OCI-LY1 (cell line): ENCODE data around the gene TPR.

Experiments used
- H2AFZ ChIP-seq: fragments of 200-600 bp; sonication (generic), shearing (Covaris generic); 2 replicates; pipeline ENCODE4 v1.6.0; 2014; ENCODE audit warnings: antibody characterized with exemption, mild to moderate bottlenecking, low read length
- H3F3A ChIP-seq: fragments of 200-600 bp; sonication (generic), shearing (Covaris generic); 2 replicates; pipeline ENCODE4 v1.6.0; 2014; ENCODE audit warnings: mild to moderate bottlenecking, antibody characterized with exemption, low read length, moderate library complexity; ENCODE audit not compliant: insufficient read depth
- H3K27ac ChIP-seq: fragments of 200-600 bp; sonication (generic); 2 replicates; pipeline ENCODE4 v1.5.1; 2014; ENCODE audit warnings: low read length, mixed run types, mild to moderate bottlenecking, low read depth; ENCODE audit not compliant: poor library complexity, severe bottlenecking
- H3K27me3 ChIP-seq: fragments of 200-600 bp; sonication (generic); 2 replicates; pipeline ENCODE4 v1.6.0; 2014; ENCODE audit warnings: antibody characterized with exemption, mild to moderate bottlenecking, low read length, moderate library complexity; ENCODE audit not compliant: insufficient read depth
- H3K36me3 ChIP-seq: fragments of 200-600 bp; sonication (generic); 2 replicates; pipeline ENCODE4 v1.6.1; 2014; ENCODE audit warnings: mild to moderate bottlenecking, antibody characterized with exemption, low read length, moderate library complexity, mixed read lengths; ENCODE audit not compliant: insufficient read depth
- H3K4me1 ChIP-seq: fragments of 200-600 bp; sonication (generic); 2 replicates; pipeline ENCODE4 v1.5.1; 2014; ENCODE audit warnings: mild to moderate bottlenecking, low read length, moderate library complexity; ENCODE audit not compliant: insufficient read depth, severe bottlenecking
- H3K4me2 ChIP-seq: fragments of 200-600 bp; sonication (generic), shearing (Covaris generic); 2 replicates; pipeline ENCODE4 v1.6.1; 2014; ENCODE audit warnings: low read length
- H3K4me3 ChIP-seq: fragments of 200-600 bp; sonication (generic); 2 replicates; pipeline ENCODE4 v1.5.1; 2014; ENCODE audit warnings: low read length, low read depth, mild to moderate bottlenecking, mixed read lengths; ENCODE audit not compliant: poor library complexity, severe bottlenecking
- H3K79me2 ChIP-seq: fragments of 200-600 bp; shearing (Covaris generic); 2 replicates; pipeline ENCODE4 v1.6.1; 2016; ENCODE audit warnings: mixed run types, low read length, mixed read lengths; ENCODE audit not compliant: insufficient read depth
- H3K9ac ChIP-seq: fragments of 200-600 bp; sonication (generic), shearing (Covaris generic); 2 replicates; pipeline ENCODE4 v1.6.1; 2014; ENCODE audit warnings: mild to moderate bottlenecking, low read length, mixed read lengths
- H3K9me2 ChIP-seq: fragments of 200-600 bp; sonication (generic), shearing (Covaris generic); 2 replicates; pipeline ENCODE4 v1.6.1; 2014; ENCODE audit warnings: low read depth, mild to moderate bottlenecking, low read length, mixed read lengths
- H3K9me3 ChIP-seq: fragments of 200-600 bp; shearing (Covaris generic); 2 replicates; pipeline ENCODE4 v1.6.1; 2014; ENCODE audit warnings: low read length, mixed read lengths
- H4K20me1 ChIP-seq: fragments of 200-600 bp; sonication (generic), shearing (Covaris generic); 2 replicates; pipeline ENCODE4 v1.6.0; 2016; ENCODE audit warnings: mild to moderate bottlenecking, low read length; ENCODE audit not compliant: insufficient read depth
- EZH2 ChIP-seq: fragments of 200-600 bp; sonication (generic), shearing (Covaris generic); IDR thresholded peaks from 2 replicates; pipeline ENCODE4 v1.8.0; 2017; ENCODE audit warnings: borderline replicate concordance, mixed run types, mild to moderate bottlenecking, antibody characterized with exemption, low read length, moderate library complexity, mixed read lengths
- TF ChIP-seq, protein P1 (sequence below): fragments of 200-600 bp; sonication (generic), shearing (Covaris generic); IDR thresholded peaks from 2 replicates; pipeline ENCODE4 v1.5.1; 2017; ENCODE audit warnings: mild to moderate bottlenecking, antibody characterized with exemption, low read length, moderate library complexity, mixed read lengths

TPR gene

GRCh38 chr1:186291271-186291670 lies 83.8 kb downstream of the TPR start:
- Histone ChIP-seq H2AFZ (no peak overlapping the region), H3K9ac (no peak overlapping the region), H4K20me1 (no peaks in the 10 kb centered on the region), H3K4me2 (no peak overlapping the region), H3K4me3 (no peak overlapping the region), H3K79me2 (no peaks in the 10 kb centered on the region), H3K27me3 (no peaks in the 10 kb centered on the region), H3K9me2 (no peaks in the 10 kb centered on the region), H3F3A (no peaks in the 10 kb centered on the region), H3K36me3 (no peaks in the 10 kb centered on the region), H3K9me3 (no peaks in the 10 kb centered on the region), H3K4me1 (peaks cover 5% of the 10 kb centered on the region), H3K27ac (no peak overlapping the region)
- TF ChIP-seq EZH2 = no peak
- TF ChIP-seq, protein P1, sequence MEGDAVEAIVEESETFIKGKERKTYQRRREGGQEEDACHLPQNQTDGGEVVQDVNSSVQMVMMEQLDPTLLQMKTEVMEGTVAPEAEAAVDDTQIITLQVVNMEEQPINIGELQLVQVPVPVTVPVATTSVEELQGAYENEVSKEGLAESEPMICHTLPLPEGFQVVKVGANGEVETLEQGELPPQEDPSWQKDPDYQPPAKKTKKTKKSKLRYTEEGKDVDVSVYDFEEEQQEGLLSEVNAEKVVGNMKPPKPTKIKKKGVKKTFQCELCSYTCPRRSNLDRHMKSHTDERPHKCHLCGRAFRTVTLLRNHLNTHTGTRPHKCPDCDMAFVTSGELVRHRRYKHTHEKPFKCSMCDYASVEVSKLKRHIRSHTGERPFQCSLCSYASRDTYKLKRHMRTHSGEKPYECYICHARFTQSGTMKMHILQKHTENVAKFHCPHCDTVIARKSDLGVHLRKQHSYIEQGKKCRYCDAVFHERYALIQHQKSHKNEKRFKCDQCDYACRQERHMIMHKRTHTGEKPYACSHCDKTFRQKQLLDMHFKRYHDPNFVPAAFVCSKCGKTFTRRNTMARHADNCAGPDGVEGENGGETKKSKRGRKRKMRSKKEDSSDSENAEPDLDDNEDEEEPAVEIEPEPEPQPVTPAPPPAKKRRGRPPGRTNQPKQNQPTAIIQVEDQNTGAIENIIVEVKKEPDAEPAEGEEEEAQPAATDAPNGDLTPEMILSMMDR = no peak

DNA sequence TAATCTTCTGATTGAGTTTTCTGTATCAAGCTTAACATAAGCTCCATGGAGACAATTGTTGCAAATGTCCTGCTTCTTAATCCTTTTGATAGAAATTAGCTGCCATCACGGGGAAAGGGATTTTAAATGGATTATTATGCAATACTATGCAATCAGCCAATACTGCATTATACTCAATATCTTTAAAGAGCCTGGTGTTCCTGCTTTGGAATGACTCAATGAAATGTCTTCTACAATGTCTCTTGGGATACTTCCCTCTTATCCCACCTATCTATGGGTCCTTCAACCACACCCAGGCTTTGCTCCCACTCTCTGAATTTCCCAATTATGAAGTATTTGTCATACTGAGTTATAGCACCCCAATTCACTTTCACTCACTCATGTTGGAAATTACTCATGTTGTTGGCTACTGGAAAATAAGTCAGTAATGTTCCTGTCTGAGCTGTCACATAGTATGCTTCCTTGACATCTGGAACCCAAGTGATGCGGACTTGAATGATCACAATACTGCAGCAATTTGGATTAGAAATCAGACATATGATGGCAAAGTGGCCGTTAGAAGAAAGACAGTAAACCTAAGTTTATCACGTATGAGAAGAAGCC lies 85.0 kb downstream of the TPR start:
- H3K9ac ChIP-seq = no peak overlapping the region
- no peaks in the 10 kb centered on the region for H3K9me2 ChIP-seq
- no peak overlapping the region for H2AFZ ChIP-seq
- H3K4me1 ChIP-seq = peaks cover 5% of the 10 kb centered on the region
- H3K27me3 ChIP-seq = no peaks in the 10 kb centered on the region
- H3K4me2 ChIP-seq = no peak overlapping the region
- no peaks in the 10 kb centered on the region for H3K9me3 ChIP-seq
- H3K27ac ChIP-seq = no peak overlapping the region
- no peaks in the 10 kb centered on the region for H3K36me3 ChIP-seq
- no peaks in the 10 kb centered on the region for H3K79me2 ChIP-seq
- TF ChIP-seq EZH2 = no peak
- TF ChIP-seq, protein P1 = no peak
- H3F3A ChIP-seq = no peaks in the 10 kb centered on the region
- H3K4me3 ChIP-seq = no peak overlapping the region
- no peaks in the 10 kb centered on the region for H4K20me1 ChIP-seq

GRCh38 chr1:186286615-186287315 lies 88.3 kb downstream of the TPR start:
- no peak for TF ChIP-seq EZH2
- TF ChIP-seq, protein P1 = no peak
- Histone ChIP-seq H3K4me3 (no peak overlapping the region), H3K79me2 (no peaks in the 10 kb centered on the region), H3K36me3 (no peaks in the 10 kb centered on the region), H3K9me2 (no peaks in the 10 kb centered on the region), H4K20me1 (no peaks in the 10 kb centered on the region), H3K4me1 (peaks cover 5% of the 10 kb centered on the region), H3K27ac (no peak overlapping the region), H3K4me2 (no peak overlapping the region), H3K9me3 (no peaks in the 10 kb centered on the region), H2AFZ (no peak overlapping the region), H3K27me3 (no peaks in the 10 kb centered on the region), H3K9ac (no peak overlapping the region), H3F3A (no peaks in the 10 kb centered on the region)
